ENCODE measurements around the gene HS3ST5.
"Not testable (repeated sequence)": the region's sequence is repeated elsewhere in the genome, so short reads cannot be mapped to it uniquely, and the experiment has no call there.

GRCh38 chr6:114080410-114080809 lies 262.4 kb downstream of the HS3ST5 start:
- TF ChIP-seq CTCF (IDR thresholded peaks at IDR 0.05; ENCODE audit: extremely low read depth in 1 of 2, insufficient read depth in 1 of 2, low read depth in 1 of 2, low read length in 2 of 2); POLR2A (IDR thresholded peaks at IDR 0.05; ENCODE audit: low read depth, low read length); POLR2AphosphoS5 (IDR thresholded peaks at IDR 0.05; ENCODE audit: insufficient read depth, low read depth, low read length); JUN (IDR thresholded peaks at IDR 0.05; ENCODE audit: borderline replicate concordance, insufficient read depth, insufficient read length, low read depth); EZH2 (IDR thresholded peaks at IDR 0.05; ENCODE audit: borderline replicate concordance, low read depth, low read length, severe bottlenecking); FOS (IDR thresholded peaks at IDR 0.05; ENCODE audit: borderline replicate concordance, insufficient read depth, low read length); GATA2 (IDR thresholded peaks at IDR 0.05; ENCODE audit: insufficient read depth, insufficient read length, low read depth, low read length): not testable (repeated sequence)
- TF ChIP-seq, protein P1, sequence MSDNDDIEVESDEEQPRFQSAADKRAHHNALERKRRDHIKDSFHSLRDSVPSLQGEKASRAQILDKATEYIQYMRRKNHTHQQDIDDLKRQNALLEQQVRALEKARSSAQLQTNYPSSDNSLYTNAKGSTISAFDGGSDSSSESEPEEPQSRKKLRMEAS (IDR thresholded peaks at IDR 0.05; ENCODE audit: insufficient read depth, insufficient read length) = not testable (repeated sequence)
